NOMO-1 (cell line): ENCODE measurements around the gene ADPRS.

Source experiments
- DNase-seq, 2 experiments: peaks; one replicate each; lab custom pipeline; 2025; ENCODE audit not compliant: unreplicated experiment in 2 of 2; lab: John Stamatoyannopoulos, UW

Gene ADPRS

GRCh38 chr1:36087233-36088123, 1.2 kb upstream of the ADPRS start:
- no peak for DNase-seq

- no peak for DNase-seq
Observed at GRCh38 chr1:36088265-36088576, 471 bp upstream of the ADPRS start.

- peak; percentile 40 to 51 for DNase-seq
Observed at GRCh38 chr1:36089393-36090121, 865 bp downstream of the ADPRS start.

GRCh38 chr1:36091141-36091540, 2.4 kb downstream of the ADPRS start:
- no peak for DNase-seq

GRCh38 chr1:36091698-36092097, 3.0 kb downstream of the ADPRS start:
- no peak for DNase-seq

GRCh38 chr1:36092166-36092797, 3.6 kb downstream of the ADPRS start:
- DNase-seq = no peak

GRCh38 chr1:36092798-36093185, 4.1 kb downstream of the ADPRS start:
- DNase-seq = no peak

GRCh38 chr1:36093226-36093625, 4.5 kb downstream of the ADPRS start:
- DNase-seq = no peak

- no peak for DNase-seq
Observed at GRCh38 chr1:36093929-36094328, 5.2 kb downstream of the ADPRS start.

GRCh38 chr1:36094621-36095061, 5.9 kb downstream of the ADPRS start:
- no peak for DNase-seq

GRCh38 chr1:36095760-36096405, 7.2 kb downstream of the ADPRS start:
- DNase-seq = peak; percentile 74 to 77

GRCh38 chr1:36096500-36097432, 8.1 kb downstream of the ADPRS start:
- no peak for DNase-seq

GRCh38 chr1:36097693-36098585, 9.2 kb downstream of the ADPRS start:
- no peak for DNase-seq

GRCh38 chr1:36098650-36099365, 10.1 kb downstream of the ADPRS start:
- DNase-seq = no peak

- peak in 1 of 2 experiments; percentile 15 for DNase-seq
Observed at GRCh38 chr1:36099681-36100341, 11.1 kb downstream of the ADPRS start.

- no peak for DNase-seq
Observed at GRCh38 chr1:36100376-36100775, 11.7 kb downstream of the ADPRS start.

- DNase-seq = no peak
Observed at GRCh38 chr1:36101546-36101945, 12.9 kb downstream of the ADPRS start.

- DNase-seq = no peak
Observed at GRCh38 chr1:36106269-36106668, 17.6 kb downstream of the ADPRS start.
